ENCODE data around the gene LLGL1. TPM values are rescaled to one million over a fixed set of nuclear protein-coding genes. Genes with fewer than 3 reads are reported as not detected.

LLGL1 gene
- total RNA-seq, 1 donor from 2014 or later: 61.2 TPM

DNA sequence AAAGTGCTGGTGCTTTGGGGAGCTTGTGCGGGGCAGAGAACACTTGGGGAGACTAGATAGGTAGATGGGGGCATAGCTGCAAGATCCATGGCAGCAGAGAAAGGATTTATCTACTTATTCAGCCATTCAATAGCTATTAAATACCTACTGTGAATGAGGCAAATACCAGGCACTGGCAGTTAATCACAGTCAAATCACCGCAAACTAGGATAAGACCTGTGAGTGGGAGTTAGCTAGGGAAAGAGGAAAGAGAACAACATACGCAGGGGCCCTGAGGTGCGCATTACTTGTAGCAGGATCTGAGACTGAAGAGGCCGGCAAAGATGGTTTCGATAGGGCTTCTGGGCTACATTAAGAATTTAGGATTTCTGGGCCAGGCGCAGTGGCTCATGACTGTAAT lies 45.6 kb upstream of the LLGL1 start:
- H3K27ac Mint-ChIP-seq: peak overlapping the region; percentile 28
- no peaks in the 10 kb centered on the region for H3K9me3 Mint-ChIP-seq
- no peak for DNase-seq (ENCODE audit: extremely low spot score, unreplicated experiment)
- peak overlapping the region; percentile 1 for H3K4me3 Mint-ChIP-seq
- TF ChIP-seq, protein P1, sequence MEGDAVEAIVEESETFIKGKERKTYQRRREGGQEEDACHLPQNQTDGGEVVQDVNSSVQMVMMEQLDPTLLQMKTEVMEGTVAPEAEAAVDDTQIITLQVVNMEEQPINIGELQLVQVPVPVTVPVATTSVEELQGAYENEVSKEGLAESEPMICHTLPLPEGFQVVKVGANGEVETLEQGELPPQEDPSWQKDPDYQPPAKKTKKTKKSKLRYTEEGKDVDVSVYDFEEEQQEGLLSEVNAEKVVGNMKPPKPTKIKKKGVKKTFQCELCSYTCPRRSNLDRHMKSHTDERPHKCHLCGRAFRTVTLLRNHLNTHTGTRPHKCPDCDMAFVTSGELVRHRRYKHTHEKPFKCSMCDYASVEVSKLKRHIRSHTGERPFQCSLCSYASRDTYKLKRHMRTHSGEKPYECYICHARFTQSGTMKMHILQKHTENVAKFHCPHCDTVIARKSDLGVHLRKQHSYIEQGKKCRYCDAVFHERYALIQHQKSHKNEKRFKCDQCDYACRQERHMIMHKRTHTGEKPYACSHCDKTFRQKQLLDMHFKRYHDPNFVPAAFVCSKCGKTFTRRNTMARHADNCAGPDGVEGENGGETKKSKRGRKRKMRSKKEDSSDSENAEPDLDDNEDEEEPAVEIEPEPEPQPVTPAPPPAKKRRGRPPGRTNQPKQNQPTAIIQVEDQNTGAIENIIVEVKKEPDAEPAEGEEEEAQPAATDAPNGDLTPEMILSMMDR (conservative IDR thresholded peaks at IDR 0.05): no peak
- H3K36me3 Mint-ChIP-seq: no peaks in the 10 kb centered on the region
- H3K27me3 Mint-ChIP-seq: peaks cover 3% of the 10 kb centered on the region
- peaks cover 19% of the 10 kb centered on the region for H3K4me1 Mint-ChIP-seq (ENCODE audit: unreplicated experiment)

DNA sequence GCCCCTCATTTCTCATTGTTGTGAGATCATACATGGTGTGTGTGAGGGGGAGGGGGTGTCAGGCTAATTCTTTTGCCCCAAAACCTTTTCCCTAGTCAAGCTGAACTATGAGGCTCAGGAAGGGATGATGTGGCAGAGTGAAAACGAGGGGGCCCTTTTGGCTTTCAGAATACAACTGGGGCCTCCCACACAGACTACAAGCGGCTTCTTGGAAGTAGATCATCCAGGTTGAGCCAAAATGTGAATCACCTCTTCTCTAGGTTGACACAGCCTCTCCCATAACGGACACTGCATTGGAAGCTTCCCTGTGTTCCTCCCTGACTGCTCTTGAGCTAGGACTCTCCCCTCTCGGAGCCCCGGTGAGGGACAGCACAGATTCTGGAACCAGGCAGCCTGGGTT lies 44.1 kb upstream of the LLGL1 start:
- no peaks in the 10 kb centered on the region for H3K36me3 Mint-ChIP-seq
- H3K27ac Mint-ChIP-seq: peak overlapping the region; percentile 100

DNA sequence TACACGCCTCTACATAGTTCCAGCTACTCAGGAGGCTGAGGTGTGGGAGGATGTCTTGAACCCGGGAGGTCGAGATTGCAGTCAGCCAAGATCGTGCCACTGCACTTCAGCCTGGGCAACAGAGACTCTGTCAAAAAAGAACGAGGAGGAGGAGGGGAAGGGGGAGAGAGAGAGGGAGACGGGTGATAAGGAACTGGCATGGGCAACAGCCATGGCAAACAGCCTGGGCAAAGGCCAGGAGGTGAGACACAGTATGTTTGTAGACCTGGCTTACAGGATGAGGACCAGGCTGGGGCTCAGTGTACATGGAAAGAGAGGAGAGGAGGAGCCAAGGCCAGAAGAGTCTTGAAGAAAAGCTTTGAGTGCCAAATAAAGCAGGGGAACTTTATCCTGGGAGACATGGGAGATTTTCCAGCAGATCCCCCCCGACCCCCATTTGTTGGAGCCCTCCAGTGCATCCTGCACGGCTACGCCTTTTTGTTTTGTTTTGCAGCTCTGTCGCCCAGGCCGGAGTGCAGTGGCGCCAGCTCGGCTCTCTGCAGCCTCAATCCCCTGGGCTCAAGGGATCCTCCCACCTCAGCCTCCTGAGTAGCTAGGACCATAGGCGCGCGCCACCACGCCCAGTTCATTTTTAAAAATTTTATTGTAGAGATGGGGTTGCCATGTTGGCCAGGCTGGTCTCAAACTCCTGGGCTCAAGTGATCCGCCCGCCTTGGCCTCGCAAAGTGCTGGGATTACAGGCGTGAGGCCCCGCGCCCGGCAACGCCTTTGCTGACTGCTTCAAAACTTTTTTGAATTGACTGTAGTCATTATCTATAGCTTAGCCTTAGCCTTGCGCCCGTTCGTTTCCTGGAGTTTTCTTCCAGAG lies 43.1 kb upstream of the LLGL1 start:
- DNase-seq (ENCODE audit: extremely low spot score, unreplicated experiment): no peak
- TF ChIP-seq, protein P1 (conservative IDR thresholded peaks at IDR 0.05): no peak
- H3K4me3 Mint-ChIP-seq: peak overlapping the region; percentile 99
- H3K27ac Mint-ChIP-seq: peak overlapping the region; percentile 100
- peaks cover 3% of the 10 kb centered on the region for H3K27me3 Mint-ChIP-seq
- peaks cover 5% of the 10 kb centered on the region for H3K36me3 Mint-ChIP-seq
- H3K9me3 Mint-ChIP-seq: no peaks in the 10 kb centered on the region
- peaks cover 35% of the 10 kb centered on the region for H3K4me1 Mint-ChIP-seq (ENCODE audit: unreplicated experiment)

More for the DNA sequence above, 44.1 kb upstream of the LLGL1 start:
- TF ChIP-seq, protein P1 (conservative IDR thresholded peaks at IDR 0.05): no peak
- peaks cover 3% of the 10 kb centered on the region for H3K27me3 Mint-ChIP-seq
- DNase-seq (ENCODE audit: extremely low spot score, unreplicated experiment): no peak
- no peaks in the 10 kb centered on the region for H3K9me3 Mint-ChIP-seq
- H3K4me3 Mint-ChIP-seq: no peak overlapping the region
- peaks cover 25% of the 10 kb centered on the region for H3K4me1 Mint-ChIP-seq (ENCODE audit: unreplicated experiment)

DNA sequence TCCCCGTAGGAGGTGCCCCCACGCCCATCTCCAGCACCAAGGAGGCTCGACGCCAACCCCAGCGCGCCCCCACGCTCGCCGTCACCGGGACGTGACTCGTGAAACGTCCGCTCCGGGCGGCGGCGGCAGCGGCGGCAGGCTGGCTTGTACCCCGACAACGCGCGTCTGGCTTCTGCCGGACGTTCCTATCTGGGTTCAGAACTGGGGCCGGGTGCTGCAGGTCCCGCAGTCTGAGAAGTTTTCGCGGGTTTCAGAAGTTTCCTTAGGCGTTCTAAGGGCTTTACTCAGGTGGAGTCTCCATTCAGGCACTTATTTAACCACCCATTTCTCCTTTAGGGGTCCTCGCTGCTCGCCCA lies 42.5 kb upstream of the LLGL1 start:
- peak overlapping the region; percentile 99 for H3K4me3 Mint-ChIP-seq
- H3K9me3 Mint-ChIP-seq: no peaks in the 10 kb centered on the region
- peaks cover 3% of the 10 kb centered on the region for H3K27me3 Mint-ChIP-seq
- H3K36me3 Mint-ChIP-seq: peaks cover 5% of the 10 kb centered on the region
- peaks cover 41% of the 10 kb centered on the region for H3K4me1 Mint-ChIP-seq (ENCODE audit: unreplicated experiment)
- DNase-seq (ENCODE audit: extremely low spot score, unreplicated experiment): peak; percentile 87
- H3K27ac Mint-ChIP-seq: peak overlapping the region; percentile 100
- TF ChIP-seq, protein P1 (conservative IDR thresholded peaks at IDR 0.05): no peak

DNA sequence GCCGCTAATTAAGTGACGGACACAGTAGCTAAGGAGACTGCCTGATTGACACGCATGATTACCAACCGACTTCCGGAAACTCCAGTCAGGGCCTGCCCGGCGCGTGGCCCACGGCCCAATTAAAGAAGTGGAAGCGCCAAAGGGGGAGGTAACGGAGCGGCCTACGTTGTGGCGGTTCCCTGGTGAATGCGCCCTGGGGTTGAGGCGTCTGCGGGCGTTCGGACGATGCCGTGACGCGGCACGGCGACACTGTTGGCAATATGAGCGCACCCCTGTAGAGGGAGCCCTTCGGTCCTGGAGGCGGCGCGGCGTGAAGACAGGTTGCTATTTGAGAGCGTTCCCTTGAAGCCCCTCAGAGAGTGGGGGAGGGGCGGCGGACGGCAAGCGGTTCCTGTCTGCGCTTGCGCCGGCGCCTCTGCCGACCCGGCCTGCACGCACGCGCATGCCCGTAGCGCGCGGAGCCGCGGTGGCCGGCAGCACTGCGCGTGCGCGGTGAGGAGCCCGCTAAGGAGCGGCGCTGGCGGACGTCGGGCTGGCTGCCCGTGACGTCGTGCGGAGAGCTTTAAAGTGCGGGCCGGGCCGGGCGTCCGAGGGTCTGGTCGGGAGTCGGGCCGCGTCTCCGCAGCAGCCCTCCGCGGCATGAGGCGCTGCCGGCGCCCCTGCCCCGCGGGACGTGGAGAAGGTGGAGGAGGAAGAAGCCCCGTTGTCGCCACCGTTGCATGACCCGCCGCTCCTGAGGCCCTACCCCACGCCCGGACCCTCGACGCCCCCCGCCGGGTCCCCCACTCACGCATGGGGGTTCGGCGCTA lies 41.9 kb upstream of the LLGL1 start, which contains the start of gene ALKBH5:
Gene ALKBH5, plus strand, starts transcription at position 495 of the 809 bp plus-strand sequence. CDS start 416 bp downstream, outside the sequence.
- peak within 1 kb of the TSS; percentile 99 for H3K4me3 Mint-ChIP-seq
- H3K4me1 Mint-ChIP-seq (ENCODE audit: unreplicated experiment): peaks cover 47% of the 10 kb centered on the region
- no peaks in the 10 kb centered on the region for H3K9me3 Mint-ChIP-seq
- TF ChIP-seq, protein P1 (conservative IDR thresholded peaks at IDR 0.05): peak; percentile 67
- peaks cover 3% of the 10 kb centered on the region for H3K27me3 Mint-ChIP-seq
- peak within 1 kb of the TSS; percentile 100 for H3K27ac Mint-ChIP-seq
- H3K36me3 Mint-ChIP-seq: peaks cover 11% of the 10 kb centered on the region
- DNase-seq (ENCODE audit: extremely low spot score, unreplicated experiment): peak; percentile 99

Data from type B pancreatic cell (in vitro differentiated cells).